ENCODE results near the gene KCNQ1. TPM values are rescaled to one million over a fixed set of nuclear protein-coding genes. Genes with fewer than 3 reads are reported as not detected.

The KCNQ1 gene
- polyA plus RNA-seq, 1 donor (not counting 4 experiments of a cell fraction or from before 2014, with no cell fraction given) = not detected

DNA sequence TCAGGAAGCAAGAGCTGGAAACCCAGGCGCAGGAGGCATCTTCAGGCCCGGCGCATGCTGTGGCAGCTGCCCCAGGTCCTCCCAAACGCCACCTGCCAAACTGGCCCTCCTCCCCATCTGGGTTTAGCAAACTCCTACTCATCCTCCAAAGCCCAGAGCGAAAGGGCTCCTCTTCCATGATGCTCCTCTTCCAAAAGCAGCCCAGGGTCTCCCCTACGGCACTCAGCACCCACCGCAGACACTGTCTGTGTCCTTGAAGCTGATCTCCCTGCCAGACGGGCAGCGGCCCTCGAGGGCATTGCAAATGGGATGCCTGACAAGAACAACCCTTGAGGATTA lies 414.9 kb downstream of the KCNQ1 start:
- no peaks in the 10 kb centered on the region for H4K20me1 ChIP-seq (ENCODE audit: control insufficient read depth, extremely low read depth, insufficient read depth, low read length)
- no peaks in the 10 kb centered on the region for H3K36me3 ChIP-seq (ENCODE audit: control insufficient read depth in 2 of 2, extremely low read depth in 1 of 2, insufficient read depth in 2 of 2, low read length in 2 of 2)
- H3K9me1 ChIP-seq (ENCODE audit: control insufficient read depth, extremely low read depth, insufficient read depth, low read length) = no peaks in the 10 kb centered on the region
- DNase-seq (ENCODE audit: low read depth, low spot score) = no peak
- H3K27ac ChIP-seq (ENCODE audit: control insufficient read depth, insufficient read depth, low read length) = no peak overlapping the region
- H3K9me3 ChIP-seq (ENCODE audit: control insufficient read depth, low read depth, low read length) = no peaks in the 10 kb centered on the region
- H3K4me3 ChIP-seq (ENCODE audit: control insufficient read depth in 2 of 3, extremely low read depth in 1 of 3, insufficient read depth in 2 of 3, low read depth in 1 of 3, low read length in 3 of 3) = no peak overlapping the region
- H3K4me2 ChIP-seq (ENCODE audit: control insufficient read depth, extremely low read depth, insufficient read depth, low read depth, low read length) = no peak overlapping the region
- peaks cover 48% of the 10 kb centered on the region for H3K27me3 ChIP-seq (ENCODE audit: control insufficient read depth, extremely low read depth, insufficient read depth, low read length)
- TF ChIP-seq, protein P1, sequence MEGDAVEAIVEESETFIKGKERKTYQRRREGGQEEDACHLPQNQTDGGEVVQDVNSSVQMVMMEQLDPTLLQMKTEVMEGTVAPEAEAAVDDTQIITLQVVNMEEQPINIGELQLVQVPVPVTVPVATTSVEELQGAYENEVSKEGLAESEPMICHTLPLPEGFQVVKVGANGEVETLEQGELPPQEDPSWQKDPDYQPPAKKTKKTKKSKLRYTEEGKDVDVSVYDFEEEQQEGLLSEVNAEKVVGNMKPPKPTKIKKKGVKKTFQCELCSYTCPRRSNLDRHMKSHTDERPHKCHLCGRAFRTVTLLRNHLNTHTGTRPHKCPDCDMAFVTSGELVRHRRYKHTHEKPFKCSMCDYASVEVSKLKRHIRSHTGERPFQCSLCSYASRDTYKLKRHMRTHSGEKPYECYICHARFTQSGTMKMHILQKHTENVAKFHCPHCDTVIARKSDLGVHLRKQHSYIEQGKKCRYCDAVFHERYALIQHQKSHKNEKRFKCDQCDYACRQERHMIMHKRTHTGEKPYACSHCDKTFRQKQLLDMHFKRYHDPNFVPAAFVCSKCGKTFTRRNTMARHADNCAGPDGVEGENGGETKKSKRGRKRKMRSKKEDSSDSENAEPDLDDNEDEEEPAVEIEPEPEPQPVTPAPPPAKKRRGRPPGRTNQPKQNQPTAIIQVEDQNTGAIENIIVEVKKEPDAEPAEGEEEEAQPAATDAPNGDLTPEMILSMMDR (optimal IDR thresholded peaks at IDR 0.05 in 1 of 3, IDR thresholded peaks at IDR 0.05 in 1 of 3, conservative IDR thresholded peaks at IDR 0.05 in 1 of 3; ENCODE audit: extremely low read depth in 1 of 3, insufficient read depth in 2 of 3, low read length in 3 of 3) = no peak
- no peak for TF ChIP-seq EZH2 (IDR thresholded peaks at IDR 0.05; ENCODE audit: low read length)
- no peaks in the 10 kb centered on the region for H3K79me2 ChIP-seq (ENCODE audit: control insufficient read depth, insufficient read depth, low read length)
- dilution Hi-C loops (cut with MboI; ENCODE audit: extremely low pct_ligation_motif_present, low sequenced_read_pairs) = no loop called here
- no peaks in the 10 kb centered on the region for H3K4me1 ChIP-seq (ENCODE audit: control insufficient read depth, extremely low read depth, insufficient read depth, low read length)
- FAIRE-seq = no peak
- H2AFZ ChIP-seq (ENCODE audit: control insufficient read depth, low read length) = no peak overlapping the region
- no peak overlapping the region for H3K9ac ChIP-seq (ENCODE audit: control insufficient read depth, extremely low read depth, insufficient read depth, low read length)

DNA sequence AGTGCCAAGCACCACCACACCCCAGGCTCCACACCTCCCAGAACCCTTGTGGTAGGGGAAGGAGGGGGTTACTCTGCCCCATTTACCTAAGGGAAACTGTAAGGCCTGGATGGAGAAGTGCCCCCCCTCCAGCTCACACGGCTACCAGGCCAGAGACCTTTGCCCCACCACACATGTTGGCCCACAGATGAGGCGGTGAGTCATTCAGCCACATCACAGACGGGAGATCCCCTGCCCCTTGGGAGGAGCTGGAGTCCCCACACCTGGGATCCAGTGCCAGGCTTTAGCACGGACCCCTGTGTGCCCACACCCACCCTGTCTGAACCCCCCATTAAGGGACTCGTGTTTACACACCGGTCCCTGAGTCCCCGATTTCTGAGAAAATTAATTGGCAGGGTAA lies 415.8 kb downstream of the KCNQ1 start:
- Histone ChIP-seq H3K79me2 (ENCODE audit: control insufficient read depth, insufficient read depth, low read length) (no peaks in the 10 kb centered on the region), H3K36me3 (ENCODE audit: control insufficient read depth in 2 of 2, extremely low read depth in 1 of 2, insufficient read depth in 2 of 2, low read length in 2 of 2) (no peaks in the 10 kb centered on the region), H3K4me2 (ENCODE audit: control insufficient read depth, extremely low read depth, insufficient read depth, low read depth, low read length) (no peak overlapping the region), H3K4me1 (ENCODE audit: control insufficient read depth, extremely low read depth, insufficient read depth, low read length) (no peaks in the 10 kb centered on the region), H3K9ac (ENCODE audit: control insufficient read depth, extremely low read depth, insufficient read depth, low read length) (no peak overlapping the region), H2AFZ (ENCODE audit: control insufficient read depth, low read length) (no peak overlapping the region), H3K4me3 (ENCODE audit: control insufficient read depth in 2 of 3, extremely low read depth in 1 of 3, insufficient read depth in 2 of 3, low read depth in 1 of 3, low read length in 3 of 3) (no peak overlapping the region), H4K20me1 (ENCODE audit: control insufficient read depth, extremely low read depth, insufficient read depth, low read length) (no peaks in the 10 kb centered on the region), H3K9me3 (ENCODE audit: control insufficient read depth, low read depth, low read length) (no peaks in the 10 kb centered on the region), H3K9me1 (ENCODE audit: control insufficient read depth, extremely low read depth, insufficient read depth, low read length) (no peaks in the 10 kb centered on the region), H3K27me3 (ENCODE audit: control insufficient read depth, extremely low read depth, insufficient read depth, low read length) (peaks cover 52% of the 10 kb centered on the region), H3K27ac (ENCODE audit: control insufficient read depth, insufficient read depth, low read length) (no peak overlapping the region)
- dilution Hi-C loops (cut with MboI; ENCODE audit: extremely low pct_ligation_motif_present, low sequenced_read_pairs) = no loop called here
- DNase-seq (ENCODE audit: low read depth, low spot score) (no peak), FAIRE-seq (no peak)
- TF ChIP-seq, protein P1 (optimal IDR thresholded peaks at IDR 0.05 in 1 of 3, IDR thresholded peaks at IDR 0.05 in 1 of 3, conservative IDR thresholded peaks at IDR 0.05 in 1 of 3; ENCODE audit: extremely low read depth in 1 of 3, insufficient read depth in 2 of 3, low read length in 3 of 3) = no peak
- TF ChIP-seq EZH2 (IDR thresholded peaks at IDR 0.05; ENCODE audit: low read length) = no peak

All from keratinocyte (primary cell).